Heart left ventricle (tissue), 13 donors: ENCODE measurements around the gene FNDC3B.

Source experiments
- CTCF ChIP-seq, 12 donors: fragments of 200-600 bp; sonication (generic) in 4 of 12; IDR thresholded peaks; one replicate each; pipeline versions ENCODE4 v1.5.0 to v1.8.0; 2018 to 2022; ENCODE audit warnings: antibody characterized with exemption in 12 of 12, mild to moderate bottlenecking in 5 of 12
- POLR2A ChIP-seq, 2 donors: fragments of 450-650 bp; IDR thresholded peaks; one replicate each; pipeline ENCODE4 v1.6.1; 2017; ENCODE audit warnings: antibody characterized with exemption in 2 of 2, mild to moderate bottlenecking in 2 of 2, moderate library complexity in 2 of 2
- donor health status: ischemic (EF 13 %, LVEDD 7.1; RV severe dilation, severe dysfunction).
- donor health status: DM: no; HTN: yes; CAD: no.
- donor health status: DM: no; HTN: no; CAD: no.
- donor health status: ischemic (EF 25% LVEDD 6.9; RV normal size, moderate dysfunction).
- donor health status: ischemic (EF 25% LVEDD 5.7; RV mildly dilated, moderate dysfunction).
- donor health status: ischemic (EF 35%, LVEDD 5.7; RV mildly dilated, moderate dysfunction).
- donor health status: nonischemic (EF 11% LVEDD 7.7; RV severe dilation, severe dysfunction).
- donor health status: DM: yes; HTN: yes; CAD: no.
- donor health status: PGD.
- donor health status: ischemic (EF 29% LVEDD 5.4; RV normal size, mild dysfunction).
- donor health status: nonischemic (EF 23%, LVEDD 6.1; RV moderate dilation, normal function).

GRCh38 chr3:172023915-172024314 lies 15.5 kb upstream of the FNDC3B start:
- no peak for TF ChIP-seq CTCF (IDR thresholded peaks at IDR 0.05)
- TF ChIP-seq POLR2A (IDR thresholded peaks at IDR 0.05) = no peak
